ENCODE data around the gene IFNAR1.

DNA sequence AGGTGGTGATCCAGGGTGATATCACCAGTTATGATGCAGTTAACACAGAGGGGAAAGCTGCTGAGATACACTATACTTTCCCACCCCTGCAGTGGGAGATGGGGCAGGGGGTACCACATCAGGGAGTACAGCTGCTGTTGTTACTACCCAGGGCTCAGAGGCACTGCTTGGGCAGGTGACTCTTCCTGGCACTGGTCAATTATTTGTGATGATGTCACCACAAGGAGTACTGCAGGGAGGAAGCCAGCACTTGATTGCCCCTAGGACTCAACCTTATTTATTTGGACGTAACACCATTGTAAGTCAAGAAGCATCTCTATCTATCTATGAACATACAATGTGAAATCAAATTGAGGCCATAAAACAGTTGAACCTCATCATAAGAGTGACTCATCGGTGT is 10.1 kb downstream of the IFNAR1 start:
- TF ChIP-seq, protein P1, sequence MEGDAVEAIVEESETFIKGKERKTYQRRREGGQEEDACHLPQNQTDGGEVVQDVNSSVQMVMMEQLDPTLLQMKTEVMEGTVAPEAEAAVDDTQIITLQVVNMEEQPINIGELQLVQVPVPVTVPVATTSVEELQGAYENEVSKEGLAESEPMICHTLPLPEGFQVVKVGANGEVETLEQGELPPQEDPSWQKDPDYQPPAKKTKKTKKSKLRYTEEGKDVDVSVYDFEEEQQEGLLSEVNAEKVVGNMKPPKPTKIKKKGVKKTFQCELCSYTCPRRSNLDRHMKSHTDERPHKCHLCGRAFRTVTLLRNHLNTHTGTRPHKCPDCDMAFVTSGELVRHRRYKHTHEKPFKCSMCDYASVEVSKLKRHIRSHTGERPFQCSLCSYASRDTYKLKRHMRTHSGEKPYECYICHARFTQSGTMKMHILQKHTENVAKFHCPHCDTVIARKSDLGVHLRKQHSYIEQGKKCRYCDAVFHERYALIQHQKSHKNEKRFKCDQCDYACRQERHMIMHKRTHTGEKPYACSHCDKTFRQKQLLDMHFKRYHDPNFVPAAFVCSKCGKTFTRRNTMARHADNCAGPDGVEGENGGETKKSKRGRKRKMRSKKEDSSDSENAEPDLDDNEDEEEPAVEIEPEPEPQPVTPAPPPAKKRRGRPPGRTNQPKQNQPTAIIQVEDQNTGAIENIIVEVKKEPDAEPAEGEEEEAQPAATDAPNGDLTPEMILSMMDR (IDR thresholded peaks at IDR 0.05; ENCODE audit: low read length) = no peak
- TF ChIP-seq EZH2 (IDR thresholded peaks at IDR 0.05; ENCODE audit: borderline replicate concordance, low read length) = no peak

Data from OCI-LY1 (cell line).